Measurements from ENCODE around the gene CCDC47. TPM values are rescaled to one million over a fixed set of nuclear protein-coding genes. Genes with fewer than 3 reads are reported as not detected.
A peak's percentile ranks its signal among the peaks of the same experiment; 100 is the strongest.

CCDC47 gene, protein sequence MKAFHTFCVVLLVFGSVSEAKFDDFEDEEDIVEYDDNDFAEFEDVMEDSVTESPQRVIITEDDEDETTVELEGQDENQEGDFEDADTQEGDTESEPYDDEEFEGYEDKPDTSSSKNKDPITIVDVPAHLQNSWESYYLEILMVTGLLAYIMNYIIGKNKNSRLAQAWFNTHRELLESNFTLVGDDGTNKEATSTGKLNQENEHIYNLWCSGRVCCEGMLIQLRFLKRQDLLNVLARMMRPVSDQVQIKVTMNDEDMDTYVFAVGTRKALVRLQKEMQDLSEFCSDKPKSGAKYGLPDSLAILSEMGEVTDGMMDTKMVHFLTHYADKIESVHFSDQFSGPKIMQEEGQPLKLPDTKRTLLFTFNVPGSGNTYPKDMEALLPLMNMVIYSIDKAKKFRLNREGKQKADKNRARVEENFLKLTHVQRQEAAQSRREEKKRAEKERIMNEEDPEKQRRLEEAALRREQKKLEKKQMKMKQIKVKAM
- 56.5 to 86.4 TPM (median 73.6 TPM) in 3 replicates for polyA plus RNA-seq
- 179 TPM for polyA plus RNA-seq (2011; ENCODE audit: low read depth)
- polyA plus RNA-seq (2011; cell fraction: cytosol; rRNA removed): 22.8 and 38.7 TPM in 2 replicates
- 113 and 159 TPM in 2 replicates for polyA plus RNA-seq (2011; cell fraction: nucleus; rRNA removed)
- 68.3 and 69.3 TPM in 2 replicates for polyA plus RNA-seq (2012; ENCODE audit: low replicate concordance)
- polyA minus RNA-seq: 30.4 to 78.8 TPM (median 48.3 TPM) in 3 replicates
- 34.0 TPM for polyA minus RNA-seq (2011; cell fraction: cytosol; rRNA and poly(A)+ RNA removed)
- polyA minus RNA-seq (2011; cell fraction: nucleus; rRNA and poly(A)+ RNA removed): 81.0 and 137 TPM in 2 replicates

DNA sequence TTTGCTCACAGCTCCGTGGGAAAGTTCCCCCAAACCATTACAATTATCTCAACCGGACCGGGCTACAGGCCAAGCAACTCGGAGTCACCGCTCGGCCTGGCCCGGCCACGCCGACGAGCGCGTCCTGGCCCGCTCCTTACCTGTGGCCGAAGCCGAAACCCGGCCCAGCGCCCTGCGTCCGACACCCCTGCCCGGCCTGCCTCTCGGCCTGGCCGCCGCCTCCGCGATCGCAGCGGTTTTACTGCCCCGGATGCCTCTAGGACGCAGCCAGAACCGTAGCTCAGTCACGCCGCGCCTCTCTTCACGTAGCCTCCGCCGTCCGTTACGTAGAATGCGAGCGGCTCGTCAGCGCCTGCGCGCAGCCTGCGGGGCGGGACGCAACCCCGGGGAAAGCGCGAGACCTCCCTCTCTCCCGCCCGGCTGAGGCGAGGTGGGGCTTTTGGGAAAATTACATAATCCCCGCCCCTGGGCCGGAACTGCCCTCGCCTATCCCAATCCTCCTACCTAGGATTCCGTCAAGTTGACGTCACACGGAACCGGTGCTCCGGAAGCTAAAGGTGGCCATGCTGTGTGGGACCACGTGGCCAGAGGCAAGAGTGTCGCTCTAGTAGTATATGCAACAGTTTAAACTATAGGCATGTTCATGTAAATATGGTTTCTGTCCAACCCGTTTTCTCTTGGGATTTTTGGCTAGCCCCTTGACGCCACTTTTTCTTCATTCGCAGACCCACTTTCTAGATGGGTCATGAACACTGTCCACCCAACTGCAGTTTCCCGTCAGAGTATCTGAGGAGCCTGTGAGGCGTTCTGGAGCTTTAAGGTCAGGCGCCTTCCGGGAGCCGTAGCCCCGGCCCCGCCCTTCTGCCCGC lies at the start of gene CCDC47:
Gene CCDC47, minus strand, starts transcription at position 326 of the 869 bp plus-strand sequence. CDS start 7,422 bp downstream, outside the sequence.
- Histone ChIP-seq H3K4me1 (ENCODE audit: control insufficient read depth, extremely low read depth, insufficient read depth, low read length) (peaks cover 25% of the 10 kb centered on the region), H3K9me3 (ENCODE audit: control insufficient read depth, low read depth, low read length) (no peaks in the 10 kb centered on the region), H3K27me3 (ENCODE audit: control insufficient read depth, extremely low read depth, insufficient read depth, low read length) (no peaks in the 10 kb centered on the region), H3K27ac (ENCODE audit: control insufficient read depth, insufficient read depth, low read length) (peak within 1 kb of the TSS; percentile 99), H3K9ac (ENCODE audit: control insufficient read depth, extremely low read depth, insufficient read depth, low read length) (peak within 1 kb of the TSS; percentile 95), H3K4me2 (ENCODE audit: control insufficient read depth, extremely low read depth, insufficient read depth, low read depth, low read length) (peak within 1 kb of the TSS; percentile 96), H4K20me1 (ENCODE audit: control insufficient read depth, extremely low read depth, insufficient read depth, low read length) (peaks cover 7% of the 10 kb centered on the region), H3K79me2 (ENCODE audit: control insufficient read depth, insufficient read depth, low read length) (peaks cover 89% of the 10 kb centered on the region), H3K9me1 (ENCODE audit: control insufficient read depth, extremely low read depth, insufficient read depth, low read length) (no peaks in the 10 kb centered on the region), H3K4me3 (ENCODE audit: control insufficient read depth in 2 of 3, extremely low read depth in 1 of 3, insufficient read depth in 2 of 3, low read depth in 1 of 3, low read length in 3 of 3) (peak within 1 kb of the TSS; percentile 93 to 99 (median 96)), H3K36me3 (ENCODE audit: control insufficient read depth in 2 of 2, extremely low read depth in 1 of 2, insufficient read depth in 2 of 2, low read length in 2 of 2) (peaks cover 6 to 12% of the 10 kb centered on the region in 2 experiments), H2AFZ (ENCODE audit: control insufficient read depth, low read length) (peak within 1 kb of the TSS; percentile 91)
- dilution Hi-C loops (cut with MboI; ENCODE audit: extremely low pct_ligation_motif_present, low sequenced_read_pairs): no loop called here
- peak; percentile 94 for DNase-seq (ENCODE audit: low read depth, low spot score)
- TF ChIP-seq EZH2 (IDR thresholded peaks at IDR 0.05; ENCODE audit: low read length): no peak
- TF ChIP-seq CTCF (optimal IDR thresholded peaks at IDR 0.05 in 1 of 3, IDR thresholded peaks at IDR 0.05 in 1 of 3, conservative IDR thresholded peaks at IDR 0.05 in 1 of 3; ENCODE audit: extremely low read depth in 1 of 3, insufficient read depth in 2 of 3, low read length in 3 of 3): no peak
- peak; percentile 62 for FAIRE-seq

- H4K20me1 ChIP-seq (ENCODE audit: control insufficient read depth, extremely low read depth, insufficient read depth, low read length): peaks cover 9% of the 10 kb centered on the region
Measured at GRCh38 chr17:63822537-63822936, 49.1 kb upstream of the CCDC47 start.

More at GRCh38 chr17:63822537-63822936, 49.1 kb upstream of the CCDC47 start:
- dilution Hi-C loops (cut with MboI; ENCODE audit: extremely low pct_ligation_motif_present, low sequenced_read_pairs): no loop called here
- peaks cover 40% of the 10 kb centered on the region for H3K79me2 ChIP-seq (ENCODE audit: control insufficient read depth, insufficient read depth, low read length)
- no peak overlapping the region for H3K4me3 ChIP-seq (ENCODE audit: control insufficient read depth in 2 of 3, extremely low read depth in 1 of 3, insufficient read depth in 2 of 3, low read depth in 1 of 3, low read length in 3 of 3)
- H3K9ac ChIP-seq (ENCODE audit: control insufficient read depth, extremely low read depth, insufficient read depth, low read length): no peak overlapping the region
- no peak overlapping the region for H3K4me2 ChIP-seq (ENCODE audit: control insufficient read depth, extremely low read depth, insufficient read depth, low read depth, low read length)
- H3K36me3 ChIP-seq (ENCODE audit: control insufficient read depth in 2 of 2, extremely low read depth in 1 of 2, insufficient read depth in 2 of 2, low read length in 2 of 2): peaks cover 54 to 65% of the 10 kb centered on the region in 2 experiments
- H3K27me3 ChIP-seq (ENCODE audit: control insufficient read depth, extremely low read depth, insufficient read depth, low read length): no peaks in the 10 kb centered on the region
- no peak for DNase-seq (ENCODE audit: low read depth, low spot score)
- peaks cover 9% of the 10 kb centered on the region for H3K4me1 ChIP-seq (ENCODE audit: control insufficient read depth, extremely low read depth, insufficient read depth, low read length)
- no peak overlapping the region for H2AFZ ChIP-seq (ENCODE audit: control insufficient read depth, low read length)
- FAIRE-seq: no peak
- H3K9me3 ChIP-seq (ENCODE audit: control insufficient read depth, low read depth, low read length): no peaks in the 10 kb centered on the region
- H3K9me1 ChIP-seq (ENCODE audit: control insufficient read depth, extremely low read depth, insufficient read depth, low read length): no peaks in the 10 kb centered on the region
- H3K27ac ChIP-seq (ENCODE audit: control insufficient read depth, insufficient read depth, low read length): no peak overlapping the region
- TF ChIP-seq EZH2 (IDR thresholded peaks at IDR 0.05; ENCODE audit: low read length) (no peak), CTCF (optimal IDR thresholded peaks at IDR 0.05 in 1 of 3, IDR thresholded peaks at IDR 0.05 in 1 of 3, conservative IDR thresholded peaks at IDR 0.05 in 1 of 3; ENCODE audit: extremely low read depth in 1 of 3, insufficient read depth in 2 of 3, low read length in 3 of 3) (no peak)
